ENCODE measurements around the gene GNAT1. TPM values are rescaled to one million over a fixed set of nuclear protein-coding genes. Genes with fewer than 3 reads are reported as not detected.

GNAT1 gene
- total and polyA plus RNA-seq, 2 of the 13 experiments (the other 11 are each of a cell fraction or from before 2014, with no cell fraction given) = 0.15 TPM; not detected in 1

- TF ChIP-seq, protein P1, sequence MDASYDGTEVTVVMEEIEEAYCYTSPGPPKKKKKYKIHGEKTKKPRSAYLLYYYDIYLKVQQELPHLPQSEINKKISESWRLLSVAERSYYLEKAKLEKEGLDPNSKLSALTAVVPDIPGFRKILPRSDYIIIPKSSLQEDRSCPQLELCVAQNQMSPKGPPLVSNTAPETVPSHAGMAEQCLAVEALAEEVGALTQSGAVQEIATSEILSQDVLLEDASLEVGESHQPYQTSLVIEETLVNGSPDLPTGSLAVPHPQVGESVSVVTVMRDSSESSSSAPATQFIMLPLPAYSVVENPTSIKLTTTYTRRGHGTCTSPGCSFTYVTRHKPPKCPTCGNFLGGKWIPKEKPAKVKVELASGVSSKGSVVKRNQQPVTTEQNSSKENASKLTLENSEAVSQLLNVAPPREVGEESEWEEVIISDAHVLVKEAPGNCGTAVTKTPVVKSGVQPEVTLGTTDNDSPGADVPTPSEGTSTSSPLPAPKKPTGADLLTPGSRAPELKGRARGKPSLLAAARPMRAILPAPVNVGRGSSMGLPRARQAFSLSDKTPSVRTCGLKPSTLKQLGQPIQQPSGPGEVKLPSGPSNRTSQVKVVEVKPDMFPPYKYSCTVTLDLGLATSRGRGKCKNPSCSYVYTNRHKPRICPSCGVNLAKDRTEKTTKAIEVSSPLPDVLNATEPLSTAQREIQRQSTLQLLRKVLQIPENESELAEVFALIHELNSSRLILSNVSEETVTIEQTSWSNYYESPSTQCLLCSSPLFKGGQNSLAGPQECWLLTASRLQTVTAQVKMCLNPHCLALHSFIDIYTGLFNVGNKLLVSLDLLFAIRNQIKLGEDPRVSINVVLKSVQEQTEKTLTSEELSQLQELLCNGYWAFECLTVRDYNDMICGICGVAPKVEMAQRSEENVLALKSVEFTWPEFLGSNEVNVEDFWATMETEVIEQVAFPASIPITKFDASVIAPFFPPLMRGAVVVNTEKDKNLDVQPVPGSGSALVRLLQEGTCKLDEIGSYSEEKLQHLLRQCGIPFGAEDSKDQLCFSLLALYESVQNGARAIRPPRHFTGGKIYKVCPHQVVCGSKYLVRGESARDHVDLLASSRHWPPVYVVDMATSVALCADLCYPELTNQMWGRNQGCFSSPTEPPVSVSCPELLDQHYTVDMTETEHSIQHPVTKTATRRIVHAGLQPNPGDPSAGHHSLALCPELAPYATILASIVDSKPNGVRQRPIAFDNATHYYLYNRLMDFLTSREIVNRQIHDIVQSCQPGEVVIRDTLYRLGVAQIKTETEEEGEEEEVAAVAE (CRISPR knock-in tag; IDR thresholded peaks at IDR 0.05; ENCODE audit: borderline replicate concordance) = peak; percentile 79
- no peak for TF ChIP-seq ZFP36 (IDR thresholded peaks at IDR 0.05; ENCODE audit: borderline replicate concordance, low read depth, low read length, partially characterized antibody)
- TF ChIP-seq KLF9 (CRISPR knock-in tag; IDR thresholded peaks at IDR 0.05; ENCODE audit: low read depth) = peak; percentile 92; the same call in 1 of the 2 replicates
- peak; percentile 81; the same call in 1 of the 2 replicates for TF ChIP-seq NRL (CRISPR knock-in tag; IDR thresholded peaks at IDR 0.05; ENCODE audit: borderline replicate concordance)
- peak; percentile 96 for TF ChIP-seq YEATS2 (CRISPR knock-in tag; IDR thresholded peaks at IDR 0.05; ENCODE audit: borderline replicate concordance)
- 0 out of 2 replicates have a peak, but pooled peaks have one; percentile 21 for TF ChIP-seq ZNF431 (CRISPR knock-in tag; IDR thresholded peaks at IDR 0.05; ENCODE audit: borderline replicate concordance, low read depth)
These were observed 36.2 kb downstream of the GNAT1 start (continued) for GRCh38 chr3:50227390-50228183.

All from HepG2 (cell line).